Femur (tissue), 1 donor: ENCODE measurements around the gene MIPOL1.

Experiments used
- DNase-seq: peaks from one replicate; pipeline ENCODE4 v3.0.0-alpha.2; 2017

MIPOL1 gene

GRCh38 chr14:37558740-37559139, 361.0 kb downstream of the MIPOL1 start:
- no peak for DNase-seq

DNA sequence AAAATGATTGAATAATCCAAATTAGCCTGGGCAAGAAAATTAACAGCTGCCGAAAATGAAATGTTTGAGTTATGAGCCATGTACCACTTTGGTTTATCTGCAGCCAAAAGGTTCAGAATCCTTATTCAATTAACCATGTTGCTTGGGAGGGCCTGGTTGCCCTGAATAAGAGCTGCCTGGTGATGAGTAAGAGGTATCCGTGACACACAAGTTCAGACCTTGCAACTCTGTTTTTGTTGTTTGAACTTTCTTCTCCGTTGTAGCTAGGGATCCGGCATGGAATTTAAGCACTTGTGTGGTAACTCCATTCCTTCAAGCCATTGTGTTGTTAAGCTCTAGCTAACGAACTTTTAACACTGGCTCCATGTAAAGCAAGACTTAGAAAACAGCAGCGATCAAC, 361.6 kb downstream of the MIPOL1 start:
- DNase-seq, result no peak

- DNase-seq, result no peak
Observed at GRCh38 chr14:37563189-37563588, 365.5 kb downstream of the MIPOL1 start.

- no peak for DNase-seq
Observed at GRCh38 chr14:37565550-37565949, 367.8 kb downstream of the MIPOL1 start.

- no peak for DNase-seq
Observed at GRCh38 chr14:37566811-37567371, 369.2 kb downstream of the MIPOL1 start.

DNA sequence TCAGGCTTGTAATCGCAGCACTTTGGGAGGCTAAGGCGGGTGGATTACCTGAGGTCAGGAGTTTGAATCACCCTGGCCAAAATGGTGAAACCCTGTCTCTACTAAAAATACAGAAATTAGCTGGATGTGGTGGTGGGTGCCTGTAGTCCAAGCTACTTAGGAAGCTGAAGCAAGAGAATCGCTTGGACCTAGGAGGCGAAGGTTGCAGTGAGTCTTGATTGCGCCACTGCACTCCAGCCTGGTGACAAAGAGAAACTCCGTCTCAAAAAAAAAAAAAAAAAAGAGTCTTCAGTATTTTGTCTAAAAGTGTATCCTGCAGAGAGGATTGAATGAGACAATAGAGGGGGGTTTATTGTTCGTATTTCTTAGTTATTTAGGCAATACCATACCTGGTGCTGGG, 372.0 kb downstream of the MIPOL1 start:
- DNase-seq, result no peak

DNA sequence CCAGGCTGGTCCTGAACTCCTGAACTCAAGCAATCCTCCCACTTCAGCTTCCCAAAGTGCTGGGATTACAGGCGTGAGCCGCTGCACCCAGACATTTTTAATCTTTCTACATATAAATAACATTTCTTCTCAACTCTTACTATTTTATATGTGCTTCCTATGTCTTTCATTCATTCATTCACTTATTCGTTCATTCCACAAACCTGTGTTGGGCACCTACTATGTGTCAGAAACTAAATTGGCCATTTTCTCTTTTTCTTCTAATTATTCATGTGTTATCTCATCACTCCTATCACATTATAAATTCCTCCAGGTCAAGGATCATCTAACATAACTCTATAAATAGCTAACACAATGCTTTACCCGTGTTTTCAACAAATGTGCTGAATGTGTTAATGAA, 373.7 kb downstream of the MIPOL1 start:
- DNase-seq, result no peak

DNA sequence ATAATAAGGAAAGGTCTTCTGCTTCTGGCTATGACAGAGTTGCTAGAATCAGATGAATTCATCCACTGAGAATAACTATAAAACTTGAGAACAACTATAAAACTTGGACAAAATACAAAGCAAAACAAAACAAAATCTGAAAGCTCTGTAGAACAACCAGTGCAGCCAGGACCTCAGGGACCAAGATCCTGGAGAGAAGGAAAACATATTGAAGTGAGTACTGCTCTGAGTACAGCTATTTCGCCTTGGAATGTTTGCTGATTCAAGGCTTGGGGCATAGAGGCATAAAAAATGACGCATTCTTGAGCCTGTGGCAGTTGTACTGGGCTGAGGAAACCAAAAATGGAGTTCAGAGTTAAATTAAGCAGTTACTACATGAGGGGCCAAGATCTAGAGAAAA, 375.6 kb downstream of the MIPOL1 start:
- DNase-seq, result no peak

GRCh38 chr14:37579274-37579673, 381.5 kb downstream of the MIPOL1 start:
- DNase-seq, result no peak

DNA sequence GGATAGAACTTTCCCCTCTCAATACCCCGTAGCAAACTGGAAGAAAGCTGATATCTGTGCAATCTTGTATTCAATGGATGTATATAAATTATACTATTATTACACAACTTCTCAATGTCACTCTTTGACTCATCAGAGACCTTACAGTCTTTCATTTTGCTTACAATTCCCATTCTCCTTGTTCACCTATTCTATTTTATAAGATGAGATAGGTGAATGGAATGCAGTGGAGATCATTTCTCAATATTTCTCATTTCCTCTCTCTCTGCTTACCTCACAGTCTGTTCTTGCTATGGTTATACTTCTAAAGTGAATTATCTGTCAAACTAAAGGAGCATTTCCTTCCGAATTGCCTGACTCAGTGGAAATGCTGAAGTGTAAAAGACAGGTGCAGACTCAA, 382.4 kb downstream of the MIPOL1 start:
- DNase-seq, result no peak

GRCh38 chr14:37583358-37584210, 385.8 kb downstream of the MIPOL1 start:
- no peak for DNase-seq

GRCh38 chr14:37584211-37585100, 386.7 kb downstream of the MIPOL1 start:
- DNase-seq, result no peak

DNA sequence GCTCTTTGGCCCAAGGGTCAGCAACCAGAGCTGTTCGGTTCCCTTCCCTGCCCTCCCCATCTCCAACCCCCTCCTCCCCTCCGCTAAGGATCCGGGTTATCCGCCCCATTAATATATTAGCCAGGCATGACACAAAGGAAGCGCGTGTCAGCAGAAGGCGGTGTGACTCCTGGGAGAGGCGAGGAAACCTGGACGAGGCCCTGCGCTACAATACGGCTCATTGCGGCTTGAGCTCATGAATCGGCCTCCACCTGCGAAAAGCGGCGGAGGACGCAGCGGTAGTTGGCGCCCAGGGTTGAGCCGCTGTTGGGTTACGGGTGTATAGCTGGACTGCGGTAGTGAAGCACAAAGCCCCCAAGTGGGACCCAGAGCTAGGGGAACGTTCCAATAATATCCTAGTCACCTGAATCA, 387.4 kb downstream of the MIPOL1 start:
- no peak for DNase-seq

DNA sequence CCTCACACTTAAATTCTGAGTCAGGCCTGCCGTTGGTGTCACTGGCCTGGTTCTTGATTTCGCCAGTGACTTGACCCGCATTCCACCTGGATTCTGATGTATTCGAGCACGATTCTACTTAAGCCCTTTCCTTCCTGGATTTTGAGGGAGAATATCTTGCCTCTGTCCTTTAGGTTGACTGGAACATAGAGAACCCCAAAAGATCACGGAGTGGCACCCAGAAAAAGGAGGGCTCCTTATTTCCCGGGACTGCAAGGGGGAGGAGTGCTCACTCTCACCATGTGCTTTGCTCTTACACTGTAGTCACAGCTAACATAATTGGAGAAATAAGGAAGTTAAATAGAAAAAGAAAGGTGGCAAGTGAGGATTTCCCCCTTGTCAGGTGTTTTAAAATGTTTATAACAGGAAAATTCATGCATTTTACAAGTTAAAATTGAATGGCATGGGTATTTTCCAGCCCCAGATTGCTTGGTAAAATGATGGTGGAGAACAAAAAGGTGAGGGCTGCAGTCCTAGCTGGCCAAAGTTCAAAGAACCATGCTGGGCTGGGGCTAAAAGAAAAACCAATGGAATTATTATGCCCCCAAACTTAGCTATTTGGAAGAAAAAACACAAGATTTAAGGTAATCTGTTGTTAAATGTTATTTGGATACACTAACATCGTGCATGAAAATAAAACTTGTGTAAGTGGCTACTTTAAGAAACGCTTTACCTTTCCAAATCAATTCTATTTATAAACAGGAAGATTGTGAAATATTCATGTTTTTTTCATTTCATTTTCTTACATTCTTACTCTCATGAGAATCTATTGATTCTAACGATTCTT, 388.4 kb downstream of the MIPOL1 start:
- DNase-seq, result no peak

DNA sequence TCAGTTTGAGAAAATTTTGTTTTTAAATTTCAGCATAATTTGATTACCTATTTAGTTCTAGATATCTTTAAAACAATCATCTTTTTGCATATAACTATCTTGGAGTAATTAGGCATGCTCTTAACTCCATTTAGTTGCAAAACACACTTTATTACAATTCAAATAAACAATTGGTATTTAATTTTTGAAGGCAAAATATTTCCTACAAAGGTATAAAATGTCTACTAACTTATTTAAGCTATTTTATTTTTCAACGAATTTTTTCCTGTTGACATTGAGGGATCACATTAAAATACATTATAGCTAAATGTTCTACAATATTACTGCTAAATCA, 389.0 kb downstream of the MIPOL1 start:
- no peak for DNase-seq

- DNase-seq, result no peak
Observed at GRCh38 chr14:37587131-37587803, 389.5 kb downstream of the MIPOL1 start.

GRCh38 chr14:37587881-37588666, 390.3 kb downstream of the MIPOL1 start:
- no peak for DNase-seq

GRCh38 chr14:37588667-37588955, 390.9 kb downstream of the MIPOL1 start:
- no peak for DNase-seq

- DNase-seq, result no peak
Observed at GRCh38 chr14:37588956-37589714, 391.4 kb downstream of the MIPOL1 start.

DNA sequence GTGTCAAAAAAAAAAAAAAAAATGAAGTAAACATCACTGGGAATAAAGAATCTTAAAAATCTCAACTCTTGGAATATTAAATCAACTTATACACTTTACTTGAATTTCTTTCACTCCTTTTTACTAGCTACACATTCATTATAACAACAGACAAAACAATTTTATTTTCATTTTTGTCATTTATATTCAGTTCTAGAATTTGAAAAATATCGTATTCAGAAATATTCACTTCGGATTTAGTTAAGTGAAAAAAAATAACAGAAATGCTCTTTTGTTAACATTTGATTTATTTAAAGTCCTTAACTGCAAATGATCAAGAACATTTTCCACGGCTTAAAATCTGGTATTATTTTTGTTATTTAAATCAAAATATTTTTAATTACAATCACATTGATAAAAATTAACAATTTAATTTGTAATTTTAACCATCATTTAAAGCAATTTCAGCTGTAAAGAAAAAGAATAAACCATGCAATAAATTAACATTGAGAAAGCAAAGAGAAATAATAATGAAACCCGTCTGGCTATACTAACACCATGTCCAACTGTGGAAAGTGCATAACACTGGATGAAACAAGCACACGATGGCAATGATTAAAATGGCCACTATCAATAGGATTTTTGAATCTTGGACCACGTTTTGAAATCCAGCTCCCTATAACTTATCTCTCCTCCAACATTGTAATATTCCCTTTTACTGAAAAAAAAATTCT, 392.1 kb downstream of the MIPOL1 start:
- no peak for DNase-seq
